GM12878 (cell line): ENCODE data around the gene ATF7. TPM values are rescaled to one million over a fixed set of nuclear protein-coding genes. Genes with fewer than 3 reads are reported as not detected.
A peak's percentile ranks its signal among the peaks of the same experiment; 100 is the strongest.

Experiments used
- ATAC-seq: fragments of 200-7000 bp; cut with Tn5 transposase; 3 replicates; pipeline ENCODE4 v1.9.1; 2020; ENCODE audit warnings: mild to moderate bottlenecking, moderate library complexity
- BruUV-seq: library from RNA; stranded (reverse); fragments of 400-500 nt; replicated peaks from 2 replicates; lab custom pipeline; 2021; lab: Mats Ljungman, UMichigan
- CTCF ChIA-PET: fragments of 300-600 bp; sonication (Branson Sonifier 250); formaldehyde crosslinking; extraction: SDS; loops from one replicate; lab custom pipeline; 2021; ENCODE audit warnings: inconsistent platforms; lab: Yijun Ruan, JAX
- POLR2A ChIA-PET: fragments of 350-600 bp; formaldehyde crosslinking; extraction: SDS; loops from one replicate; lab custom pipeline; 2021; ENCODE audit warnings: inconsistent platforms; lab: Charles Lee
- RAD21 ChIA-PET: fragments of 300-600 bp; sonication (Branson Sonifier 250); formaldehyde crosslinking; loops from one replicate; lab custom pipeline; 2023; ENCODE audit warnings: antibody characterized with exemption; ENCODE audit not compliant: unreplicated experiment; lab: Charles Lee
- SMC1A ChIA-PET: fragments of 300-600 bp; sonication (Branson Sonifier 250); formaldehyde crosslinking; loops from one replicate; lab custom pipeline; 2023; ENCODE audit not compliant: unreplicated experiment, uncharacterized antibody; lab: Charles Lee
- DNase-seq: peaks from one replicate; pipeline ENCODE4 v3.0.0-alpha.2; 2011; ENCODE audit warnings: low read depth, low spot score
- FAIRE-seq: peaks from 3 replicates; lab custom pipeline; 2011; peaks lifted over from hg19 to GRCh38; lab: Jason Lieb, UNC
- H2AFZ ChIP-seq: 2 replicates; pipeline ENCODE4 v1.6.0; 2011; ENCODE audit warnings: low read depth, low read length, control low read depth; ENCODE audit not compliant: control insufficient read depth
- H3K27ac ChIP-seq: 2 replicates; pipeline ENCODE4 v1.5.1; 2011; ENCODE audit warnings: control low read depth; ENCODE audit not compliant: control insufficient read depth, insufficient read depth
- H3K27me3 ChIP-seq, 2 experiments: replicated peaks in 1 of 2; 2 replicates each; pipeline versions ENCODE4 v1.6.0 to v1.6.1; 2011; ENCODE audit warnings: low read length in 1 of 2; ENCODE audit not compliant: control insufficient read depth in 2 of 2, insufficient read depth in 2 of 2
- H3K36me3 ChIP-seq, 2 experiments: 2 replicates each; pipeline ENCODE4 v1.5.1; 2011; ENCODE audit warnings: low read length in 1 of 2; ENCODE audit not compliant: control insufficient read depth in 2 of 2, insufficient read depth in 2 of 2
- H3K4me1 ChIP-seq: 2 replicates; pipeline ENCODE4 v1.6.1; 2011; ENCODE audit warnings: mild to moderate bottlenecking, low read length, moderate library complexity, mixed read lengths; ENCODE audit not compliant: control insufficient read depth, insufficient read depth
- H3K4me2 ChIP-seq: 2 replicates; pipeline ENCODE4 v1.6.0; 2011; ENCODE audit warnings: control low read depth; ENCODE audit not compliant: control insufficient read depth, insufficient read depth
- H3K4me3 ChIP-seq: fragments of 200-600 bp; sonication (generic); 2 replicates; pipeline ENCODE4 v1.5.1; 2016
- H3K79me2 ChIP-seq: 2 replicates; pipeline ENCODE4 v1.6.0; 2011; ENCODE audit warnings: low read length; ENCODE audit not compliant: control insufficient read depth, insufficient read depth
- H3K9ac ChIP-seq: 2 replicates; pipeline ENCODE4 v1.8.0; 2011; ENCODE audit warnings: low read length, control low read depth, mixed read lengths; ENCODE audit not compliant: control insufficient read depth, insufficient read depth
- H3K9me3 ChIP-seq: replicated peaks from 3 replicates; pipeline ENCODE4 v1.5.1; 2011; ENCODE audit warnings: mild to moderate bottlenecking, low read length; ENCODE audit not compliant: control insufficient read depth, insufficient read depth
- H4K20me1 ChIP-seq: 2 replicates; pipeline ENCODE4 v1.6.0; 2011; ENCODE audit not compliant: control insufficient read depth, insufficient read depth
- CREM ChIP-seq: IDR thresholded peaks from 2 replicates; pipeline ENCODE4 v1.6.1; 2014; ENCODE audit warnings: antibody characterized with exemption, low read depth
- NFXL1 ChIP-seq: fragments of 450-650 bp; IDR thresholded peaks from 2 replicates; pipeline ENCODE4 v1.6.1; 2017; ENCODE audit warnings: antibody characterized with exemption, mild to moderate bottlenecking, borderline replicate concordance
- NR2C1 ChIP-seq: fragments of 450-650 bp; IDR thresholded peaks from 2 replicates; pipeline ENCODE4 v1.6.1; 2017; ENCODE audit warnings: antibody characterized with exemption, mild to moderate bottlenecking, moderate library complexity
- ZNF384 ChIP-seq: IDR thresholded peaks from 2 replicates; pipeline ENCODE4 v1.6.1; 2012; ENCODE audit warnings: low read depth, mild to moderate bottlenecking, low read length, improper control_type of control experiment, borderline replicate concordance
- ZNF687 ChIP-seq: fragments of 450-650 bp; IDR thresholded peaks from 2 replicates; pipeline ENCODE4 v1.6.1; 2017; ENCODE audit warnings: mild to moderate bottlenecking, moderate library complexity
- ZSCAN29 ChIP-seq: fragments of 450-650 bp; IDR thresholded peaks from 2 replicates; pipeline ENCODE4 v1.6.1; 2017; ENCODE audit warnings: mild to moderate bottlenecking, moderate library complexity
- WGBS: methylation state at CpG from one replicate; pipeline ENCODE4 v1.1.6; 2016; ENCODE audit warnings: low lambda C conversion rate; ENCODE audit not compliant: insufficient replicate concordance, insufficient coverage; ENCODE audit errors: missing lambda C conversion rate; 5-methylcytosine and 5-hydroxymethylcytosine counted together
- in situ Hi-C: fragments of 300-500 bp; cut with MboI; formaldehyde crosslinking; loops from 9 replicates; pipeline ENCODE4 v1.14.3; 2018; ENCODE audit warnings: mixed read lengths
- intact Hi-C: fragments of 100-400 bp; cut with micrococcal nuclease; formaldehyde crosslinking; loops from one replicate; pipeline ENCODE4 v1.14.2; 2022; ENCODE audit not compliant: unreplicated experiment
- polyA plus RNA-seq, 11 experiments: library from polyadenylated mRNA; depleted of rRNA in 4 of 11; unstranded in 6 of 11; stranded (reverse) in 5 of 11; fragments of >200 nt; fragmentation: Nextera tagmentation in 4 of 11; fragmentation: Illumina TruSeq in 1 of 11; extraction: Ambion mirVana in 4 of 11; extraction: Trizol in 1 of 11; gene quantifications; 1 replicate in 1 of 11; 2 replicates in 10 of 11; pipeline versions ENCODE4 v1.2.1 to v1.2.3, GENCODE V29; 2011 to 2016; ENCODE audit warnings: inconsistent platforms in 2 of 11, missing spikeins in 2 of 11, low read depth in 1 of 11
- total RNA-seq, 4 experiments: library from RNA; depleted of rRNA in 3 of 4; stranded (reverse); fragments of >200 nt in 3 of 4; fragmentation: Illumina TruSeq in 1 of 4; extraction: Trizol in 1 of 4; gene quantifications; 2 replicates each; pipeline versions ENCODE4 v1.2.1 to v1.2.3, GENCODE V29; 2013 to 2021
- TF ChIP-seq, protein P1 (sequence below): fragments of 450-650 bp; IDR thresholded peaks from 2 replicates; pipeline ENCODE4 v1.6.1; 2017; ENCODE audit warnings: antibody characterized with exemption, mild to moderate bottlenecking, moderate library complexity
- TF ChIP-seq, protein P2 (sequence below): IDR thresholded peaks from 2 replicates; pipeline ENCODE4 v1.6.1; 2011; ENCODE audit warnings: borderline replicate concordance, low read depth, mild to moderate bottlenecking, moderate library complexity, mixed read lengths, low read length; ENCODE audit not compliant: insufficient read depth; ENCODE audit errors: extremely low read length

ATF7 gene
- total and polyA plus RNA-seq, 10 of the 15 experiments (the other 5 are each of a cell fraction or from before 2014, with no cell fraction given), result 9.1 to 30.7 (median 21.8) TPM

GRCh38 chr12:53601296-53601847 is 24.8 kb downstream of the ATF7 start:
- 60% methylated on average over 12 of the region's 12 CpGs for WGBS
- in situ Hi-C loops, result no loop called here
- Histone ChIP-seq H3K4me1 (peaks cover 11% of the 10 kb centered on the region), H2AFZ (no peak overlapping the region; the same call in 1 of the 2 replicates), H3K4me3 (peak overlapping the region; percentile 32; the same call in 1 of the 2 replicates), H3K4me2 (peak overlapping the region; percentile 60), H3K9ac (peak overlapping the region; percentile 36; the same call in 1 of the 2 replicates), H3K9me3 (no peaks in the 10 kb centered on the region), H3K79me2 (peaks cover 10% of the 10 kb centered on the region), H4K20me1 (no peaks in the 10 kb centered on the region), H3K27me3 (no peaks in the 10 kb centered on the region), H3K36me3 (no peaks in the 10 kb centered on the region; a peak in 1 of 4 replicates), H3K27ac (peak overlapping the region; percentile 6; the same call in 1 of the 2 replicates)
- ChIA-PET CTCF (interaction anchor here (1.2 to 1.8 kb wide), 2 partner anchors 15 to 50 kb away, joined by 4 read pairs; no protein-coding TSS in a partner anchor), RAD21 (interaction anchor here (1.4 kb wide), 1 partner anchor 22 kb away, joined by 5 read pairs; no protein-coding TSS in a partner anchor), SMC1A (interaction anchor here (1.1 to 3.1 kb wide), 5 partner anchors 10 to 23 kb away, joined by 3 to 7 read pairs (median 4); no protein-coding TSS in a partner anchor), POLR2A (interaction anchor here (1.1 kb wide), 1 partner anchor 11 kb away, joined by 3 read pairs; no protein-coding TSS in a partner anchor)
- no TSS peak for BruUV-seq
- no peak for FAIRE-seq
- DNase-seq, result no peak
- ATAC-seq, result peak; percentile 65
- TF ChIP-seq CREM (no peak), NR2C1 (no peak), ZNF384 (no peak), NFXL1 (no peak), ZNF687 (no peak), ZSCAN29 (no peak)
- TF ChIP-seq, protein P1, sequence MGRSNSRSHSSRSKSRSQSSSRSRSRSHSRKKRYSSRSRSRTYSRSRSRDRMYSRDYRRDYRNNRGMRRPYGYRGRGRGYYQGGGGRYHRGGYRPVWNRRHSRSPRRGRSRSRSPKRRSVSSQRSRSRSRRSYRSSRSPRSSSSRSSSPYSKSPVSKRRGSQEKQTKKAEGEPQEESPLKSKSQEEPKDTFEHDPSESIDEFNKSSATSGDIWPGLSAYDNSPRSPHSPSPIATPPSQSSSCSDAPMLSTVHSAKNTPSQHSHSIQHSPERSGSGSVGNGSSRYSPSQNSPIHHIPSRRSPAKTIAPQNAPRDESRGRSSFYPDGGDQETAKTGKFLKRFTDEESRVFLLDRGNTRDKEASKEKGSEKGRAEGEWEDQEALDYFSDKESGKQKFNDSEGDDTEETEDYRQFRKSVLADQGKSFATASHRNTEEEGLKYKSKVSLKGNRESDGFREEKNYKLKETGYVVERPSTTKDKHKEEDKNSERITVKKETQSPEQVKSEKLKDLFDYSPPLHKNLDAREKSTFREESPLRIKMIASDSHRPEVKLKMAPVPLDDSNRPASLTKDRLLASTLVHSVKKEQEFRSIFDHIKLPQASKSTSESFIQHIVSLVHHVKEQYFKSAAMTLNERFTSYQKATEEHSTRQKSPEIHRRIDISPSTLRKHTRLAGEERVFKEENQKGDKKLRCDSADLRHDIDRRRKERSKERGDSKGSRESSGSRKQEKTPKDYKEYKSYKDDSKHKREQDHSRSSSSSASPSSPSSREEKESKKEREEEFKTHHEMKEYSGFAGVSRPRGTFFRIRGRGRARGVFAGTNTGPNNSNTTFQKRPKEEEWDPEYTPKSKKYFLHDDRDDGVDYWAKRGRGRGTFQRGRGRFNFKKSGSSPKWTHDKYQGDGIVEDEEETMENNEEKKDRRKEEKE, result no peak
- TF ChIP-seq, protein P2, sequence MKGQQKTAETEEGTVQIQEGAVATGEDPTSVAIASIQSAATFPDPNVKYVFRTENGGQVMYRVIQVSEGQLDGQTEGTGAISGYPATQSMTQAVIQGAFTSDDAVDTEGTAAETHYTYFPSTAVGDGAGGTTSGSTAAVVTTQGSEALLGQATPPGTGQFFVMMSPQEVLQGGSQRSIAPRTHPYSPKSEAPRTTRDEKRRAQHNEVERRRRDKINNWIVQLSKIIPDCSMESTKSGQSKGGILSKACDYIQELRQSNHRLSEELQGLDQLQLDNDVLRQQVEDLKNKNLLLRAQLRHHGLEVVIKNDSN, result no peak
- intact Hi-C loops, result no loop called here
